Body of pancreas (tissue), 4 donors: ENCODE data around the gene ASB18. TPM values are rescaled to one million over a fixed set of nuclear protein-coding genes. Genes with fewer than 3 reads are reported as not detected.
A peak's percentile ranks its signal among the peaks of the same experiment; 100 is the strongest.

Experiments
- ATAC-seq: fragments of 150-250 bp; one replicate; pipeline ENCODE4 v1.9.1; 2016
- DNase-seq, 4 donors: peaks; one replicate each; pipeline ENCODE4 v3.0.0-alpha.2; 2019
- H3K27ac ChIP-seq, 4 donors: fragments of 200-600 bp; sonication (generic); 1 replicate in 3 of 4; 2 replicates in 1 of 4; pipeline versions ENCODE4 v1.5.1 to v1.6.1; 2016 to 2019; ENCODE audit warnings: mild to moderate bottlenecking in 1 of 4, mixed read lengths in 1 of 4, moderate library complexity in 1 of 4
- H3K27me3 ChIP-seq, 2 donors: fragments of 200-600 bp; sonication (generic); one replicate each; pipeline ENCODE4 v1.6.0; 2016; ENCODE audit warnings: mild to moderate bottlenecking in 1 of 2
- H3K36me3 ChIP-seq, 2 donors: fragments of 200-600 bp; sonication (generic); replicated peaks in 1 of 2; 2 replicates each; pipeline ENCODE4 v1.5.1; 2016; ENCODE audit warnings: low read depth in 2 of 2; ENCODE audit not compliant: insufficient read depth in 1 of 2
- H3K4me1 ChIP-seq: fragments of 200-600 bp; sonication (generic); one replicate; pipeline ENCODE4 v1.6.0; 2016
- H3K4me3 ChIP-seq, 2 donors: fragments of 200-600 bp; sonication (generic); 1 replicate in 1 of 2; 2 replicates in 1 of 2; pipeline ENCODE4 v1.5.1; 2016 to 2019
- H3K9me3 ChIP-seq, 3 donors: fragments of 200-600 bp; sonication (generic); 1 replicate in 2 of 3; 2 replicates in 1 of 3; pipeline ENCODE4 v1.5.1; 2016
- CTCF ChIP-seq, 7 experiments: fragments of 450-650 bp in 4 of 7; fragments of 200-600 bp in 3 of 7; sonication (generic) in 3 of 7; IDR thresholded peaks; one replicate each; pipeline ENCODE4 v1.5.1; 2016 to 2019; ENCODE audit warnings: antibody characterized with exemption in 7 of 7
- POLR2A ChIP-seq, 3 donors: fragments of 450-650 bp; IDR thresholded peaks; one replicate each; pipeline ENCODE4 v1.6.1; 2016; ENCODE audit warnings: antibody characterized with exemption in 3 of 3, mild to moderate bottlenecking in 2 of 3
- WGBS, 2 donors: methylation state at CpG; one replicate each; pipeline ENCODE4 v1.1.5; 2017; 5-methylcytosine and 5-hydroxymethylcytosine counted together
- intact Hi-C: fragments of 100-400 bp; cut with DNase I; formaldehyde crosslinking; loops from one replicate; pipeline ENCODE4 v1.15.1; 2023
- total RNA-seq, 2 donors: library from RNA; depleted of rRNA; stranded (reverse); fragments of >200 nt; gene quantifications; one replicate each; pipeline ENCODE4 v1.1.0, GENCODE V29; 2016

ASB18 gene
- total RNA-seq, 2 donors from 2014 or later, result not detected

DNA sequence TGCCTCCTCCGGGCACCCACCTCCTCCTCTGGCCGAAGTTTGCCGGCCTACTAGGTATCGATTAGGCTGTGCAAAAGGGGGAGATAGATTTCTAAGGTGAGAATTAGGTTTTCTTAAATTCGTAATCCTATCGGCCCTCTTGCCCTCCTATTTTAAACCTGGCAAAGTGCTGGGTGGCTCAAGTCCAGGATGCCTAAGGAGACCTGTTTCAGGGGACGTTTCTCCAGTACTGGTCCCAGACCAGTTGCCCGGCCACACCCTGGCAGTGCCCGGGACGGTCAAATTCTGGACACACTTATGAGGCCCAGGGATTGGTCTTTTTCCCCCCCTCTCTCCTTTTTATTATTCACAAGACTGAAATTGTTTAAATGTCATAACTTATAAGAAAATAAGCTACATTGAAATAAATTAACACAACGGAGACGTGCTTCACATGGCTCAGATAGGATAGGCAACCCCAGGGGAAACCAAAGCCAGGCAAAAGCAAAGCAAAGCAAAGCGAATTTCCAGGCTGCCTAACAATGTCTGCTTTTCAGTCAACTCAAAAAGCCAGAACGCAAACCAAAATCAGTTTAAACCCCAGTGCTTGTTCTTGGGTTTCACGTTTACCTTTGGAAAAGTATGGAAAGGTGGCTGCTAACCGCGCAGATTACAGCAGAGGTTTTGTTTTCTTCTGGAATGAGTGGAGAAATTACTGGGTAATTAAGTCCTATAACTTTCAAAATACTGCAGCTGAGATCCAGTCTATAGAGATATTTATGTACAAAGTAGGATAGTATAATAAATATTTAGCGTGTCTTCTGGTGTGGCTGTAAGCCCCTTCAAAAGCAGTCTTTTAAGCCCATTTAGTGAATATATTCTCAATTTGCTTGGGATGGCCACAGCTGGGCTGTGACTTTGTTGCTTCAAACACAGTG, 99.0 kb downstream of the ASB18 start:
- Histone ChIP-seq H3K4me1 (peaks cover 63% of the 10 kb centered on the region), H3K9me3 (no peaks in the 10 kb centered on the region), H3K4me3 (no peak overlapping the region), H3K27ac (no peak overlapping the region), H3K27me3 (peaks cover 12 to 76% of the 10 kb centered on the region in 2 donors), H3K36me3 (no peaks in the 10 kb centered on the region)
- DNase-seq (no peak), ATAC-seq (no peak)
- TF ChIP-seq CTCF (IDR thresholded peaks at IDR 0.05), result no peak
- no peak for TF ChIP-seq POLR2A (IDR thresholded peaks at IDR 0.05)
- intact Hi-C loops, result no loop called here
- WGBS, 2 donors, result 16 to 22% methylated on average over 18 of the region's 18 CpGs

DNA sequence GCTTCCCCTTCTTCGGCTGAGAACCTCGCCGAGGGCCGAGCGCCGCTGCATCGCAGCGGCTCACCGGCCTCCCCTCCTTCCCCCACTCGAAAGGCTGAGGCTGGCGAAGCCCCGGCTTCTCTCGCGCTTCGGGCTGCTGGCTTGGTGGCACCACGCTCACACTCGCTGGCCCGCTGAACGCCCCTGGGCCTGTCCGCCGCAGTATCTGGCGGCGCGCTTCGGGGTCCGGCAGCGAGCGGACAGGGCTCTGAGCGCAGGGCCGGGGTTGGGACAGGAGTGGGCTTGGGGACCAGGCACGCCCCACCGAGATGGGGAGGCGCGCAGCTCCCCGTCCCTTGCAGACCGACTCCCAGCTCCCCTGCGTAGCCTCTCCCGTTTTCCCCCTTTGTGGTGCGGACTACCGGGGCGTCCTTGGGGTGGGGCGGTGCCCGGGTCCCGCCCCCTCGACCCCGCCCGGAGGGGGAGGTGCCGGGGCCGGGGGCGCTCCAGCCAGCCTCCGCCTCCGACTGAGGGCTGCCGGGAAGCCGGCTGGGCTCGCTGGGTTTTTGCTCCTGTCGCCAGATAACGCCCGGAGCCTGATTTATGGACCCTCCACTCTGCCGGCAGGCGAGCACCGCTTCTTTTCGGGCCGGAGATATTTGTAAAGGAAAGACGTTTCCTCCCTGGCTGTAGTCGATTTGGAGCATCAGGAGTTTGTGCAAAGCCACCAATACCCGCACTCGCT, 99.8 kb downstream of the ASB18 start:
- ATAC-seq (peak; percentile 18), DNase-seq (no peak)
- Histone ChIP-seq H3K27ac (no peak overlapping the region), H3K36me3 (no peaks in the 10 kb centered on the region), H3K4me1 (peaks cover 63% of the 10 kb centered on the region), H3K27me3 (peaks cover 12 to 72% of the 10 kb centered on the region in 2 donors), H3K9me3 (no peaks in the 10 kb centered on the region), H3K4me3 (no peak overlapping the region)
- TF ChIP-seq POLR2A (IDR thresholded peaks at IDR 0.05) (no peak), CTCF (IDR thresholded peaks at IDR 0.05) (no peak)
- WGBS, 2 donors, result 1 to 4% methylated on average over 17 to 65 of the region's 67 CpGs
- intact Hi-C loops, result no loop called here

GRCh38 chr2:236163471-236164200, 100.6 kb downstream of the ASB18 start:
- Histone ChIP-seq H3K9me3 (no peaks in the 10 kb centered on the region), H3K27ac (no peak overlapping the region), H3K27me3 (peaks cover 12 to 65% of the 10 kb centered on the region in 2 donors), H3K36me3 (no peaks in the 10 kb centered on the region), H3K4me1 (peaks cover 58% of the 10 kb centered on the region), H3K4me3 (no peak overlapping the region)
- intact Hi-C loops, result no loop called here
- DNase-seq (no peak), ATAC-seq (no peak)
- 4% methylated on average over 59 of the region's 59 CpGs; no CpG with 5 or more reads in 1 of the 2 donors for WGBS, 2 donors
- TF ChIP-seq CTCF (IDR thresholded peaks at IDR 0.05) (no peak), POLR2A (IDR thresholded peaks at IDR 0.05) (no peak)

GRCh38 chr2:236162882-236163470, 101.2 kb downstream of the ASB18 start:
- H3K4me1 ChIP-seq, result peaks cover 52% of the 10 kb centered on the region
- peaks cover 12 to 58% of the 10 kb centered on the region in 2 donors for H3K27me3 ChIP-seq
- ATAC-seq (no peak), DNase-seq (no peak)
- intact Hi-C loops, result no loop called here
- 11 to 15% methylated on average over 8 to 32 of the region's 33 CpGs for WGBS, 2 donors
- no peaks in the 10 kb centered on the region for H3K36me3 ChIP-seq
- no peak for TF ChIP-seq CTCF (IDR thresholded peaks at IDR 0.05)
- no peak for TF ChIP-seq POLR2A (IDR thresholded peaks at IDR 0.05)
- no peak overlapping the region for H3K4me3 ChIP-seq
- no peaks in the 10 kb centered on the region for H3K9me3 ChIP-seq
- H3K27ac ChIP-seq, result no peak overlapping the region
